Measurements from ENCODE around the gene ADPRHL1.

GRCh38 chr13:113466383-113466782, 13.1 kb upstream of the ADPRHL1 start:
- TF ChIP-seq CTCF (IDR thresholded peaks at IDR 0.05) (no peak), POLR2A (IDR thresholded peaks at IDR 0.05) (no peak)

All from tibial nerve (tissue), 3 donors.